Airway epithelial cell (primary cell): ENCODE data around the gene BNIP5. TPM values are rescaled to one million over a fixed set of nuclear protein-coding genes. Genes with fewer than 3 reads are reported as not detected.

Experiments
- total RNA-seq: library from RNA; depleted of rRNA; stranded (reverse); fragments of >200 nt; gene quantifications from 2 replicates; pipeline ENCODE4 v1.2.3, GENCODE V29; 2015

Gene BNIP5, protein sequence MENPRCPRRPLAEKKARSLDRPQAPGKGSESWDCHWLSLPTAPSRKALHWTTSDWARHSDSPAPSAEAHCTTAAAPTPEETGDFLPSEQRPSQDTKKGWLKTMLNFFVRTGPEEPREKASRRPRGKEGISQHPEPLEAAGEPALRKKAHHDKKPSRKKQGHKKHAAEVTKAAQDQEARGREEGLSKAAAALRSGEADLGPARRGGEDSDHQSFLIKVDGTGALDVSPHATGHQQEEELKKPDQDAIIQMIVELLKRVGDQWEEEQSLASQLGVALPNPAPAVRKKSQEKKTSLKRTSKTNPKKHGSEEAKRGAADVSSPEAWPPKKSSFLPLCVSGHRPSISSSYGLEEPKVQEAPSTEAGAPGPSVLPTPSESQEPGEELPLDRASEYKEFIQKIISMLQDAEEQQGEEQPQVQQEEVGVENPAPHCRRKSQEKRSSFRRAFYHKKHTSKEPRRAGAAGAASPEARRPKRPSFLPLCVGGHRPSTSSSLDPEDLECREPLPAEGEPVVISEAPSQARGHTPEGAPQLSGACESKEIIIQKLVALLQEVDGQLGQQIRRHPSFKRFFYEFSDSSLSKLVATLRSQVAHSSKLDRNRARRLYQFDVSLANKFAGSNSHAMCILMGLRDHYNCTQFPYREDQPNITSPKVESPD
- 0.21 TPM in 1 of 2 replicates, not detected in the other for total RNA-seq

DNA sequence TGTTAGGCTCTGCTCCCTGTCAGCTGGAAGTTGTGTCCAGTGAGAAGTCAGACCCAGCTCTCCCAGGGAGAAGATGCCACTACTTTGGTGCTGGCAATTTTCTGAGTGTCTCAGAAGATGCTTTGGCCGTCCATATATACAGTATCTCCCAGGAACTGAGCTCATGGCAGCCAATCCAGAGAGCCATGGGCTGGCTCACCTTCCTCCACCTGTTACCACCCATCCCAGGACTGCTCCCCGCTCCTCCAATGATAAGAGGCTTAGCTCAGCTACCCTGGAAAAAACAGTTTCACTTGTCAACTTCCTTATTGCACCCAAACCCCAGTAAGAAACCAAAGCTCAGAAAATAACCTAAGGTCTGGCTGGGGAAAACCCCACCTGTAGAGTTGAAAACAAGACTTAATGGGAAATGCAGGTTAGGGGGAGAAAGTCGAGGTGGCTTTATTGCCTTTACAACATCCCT, at the start of gene BNIP5:
BNIP5 (minus strand) TSS at position 110 of the 463 bp plus-strand sequence. CDS start 6,198 bp downstream, outside the sequence.

DNA sequence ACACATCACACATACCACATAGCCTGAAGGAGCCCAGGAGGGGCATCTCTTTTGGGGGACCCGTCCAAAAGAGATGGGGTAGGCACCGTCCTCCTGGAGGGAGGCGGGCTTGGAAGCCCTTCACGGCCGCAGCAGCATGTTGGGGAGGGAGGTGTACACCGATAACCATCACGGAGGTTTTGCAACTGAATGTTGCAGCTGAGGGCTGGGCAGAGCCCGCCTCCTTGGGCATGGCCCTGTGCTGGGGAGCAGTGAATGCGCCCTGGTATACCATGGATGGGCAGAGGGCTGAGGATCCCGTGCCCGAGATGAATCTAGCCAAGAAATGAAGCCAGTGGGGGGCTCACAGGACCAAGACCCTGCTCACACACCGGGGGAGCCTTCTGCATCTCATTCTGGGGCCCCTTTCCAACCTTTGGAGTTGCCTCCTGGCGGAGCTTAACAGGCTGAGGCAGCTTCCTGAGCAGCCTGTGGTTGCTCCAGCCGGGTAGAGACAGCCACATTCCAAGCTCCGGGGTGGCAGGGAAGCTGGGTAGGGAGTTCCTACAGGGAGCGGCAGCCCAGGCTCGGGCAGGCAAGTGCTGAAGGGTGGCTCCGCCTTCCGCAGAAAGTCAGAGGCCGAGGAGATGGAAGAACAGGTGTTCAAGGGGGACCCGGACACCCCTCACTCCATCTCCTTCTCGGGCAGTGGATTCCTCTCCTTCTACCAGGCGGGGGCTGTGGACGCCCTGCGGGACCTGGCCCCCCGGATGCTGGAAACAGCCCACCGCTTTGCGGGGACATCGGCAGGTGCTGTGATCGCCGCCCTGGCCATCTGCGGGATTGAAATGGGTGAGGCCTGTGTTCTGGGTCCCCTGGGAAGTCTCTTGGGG, 66.6 kb downstream of the BNIP5 start, which contains the start of gene PNPLA1:
PNPLA1 (plus strand) TSS at position 227 of the 872 bp plus-strand sequence; CDS start at position 627, 400 bp downstream.

Other genes starting within 250 kb of the BNIP5 start
- gene MAPK13, start 206.4 kb downstream of the BNIP5 start, total RNA-seq, result 80.4 and 102 TPM in 2 replicates
- 5.8 and 7.8 TPM in 2 replicates for gene BRPF3, start 140.1 kb downstream of the BNIP5 start, total RNA-seq
- 0.14 and 0.23 TPM in 2 replicates for gene PNPLA1, start 66.8 kb downstream of the BNIP5 start, total RNA-seq
- 0.14 and 0.51 TPM in 2 replicates for gene ETV7, start 50.8 kb upstream of the BNIP5 start, total RNA-seq
- not detected in 2 replicates for gene PXT1, start 106.0 kb upstream of the BNIP5 start, total RNA-seq
- 17.3 and 27.4 TPM in 2 replicates for gene KCTD20, start 106.1 kb upstream of the BNIP5 start, total RNA-seq
- gene STK38, start 210.6 kb upstream of the BNIP5 start, total RNA-seq, result 18.1 and 22.5 TPM in 2 replicates